Measurements from ENCODE around the gene OTUD7B. TPM values are rescaled to one million over a fixed set of nuclear protein-coding genes. Genes with fewer than 3 reads are reported as not detected.

The OTUD7B gene
- total RNA-seq, 3 donors from 2014 or later (not counting 1 experiment from before 2014, with no cell fraction given) = 10.6 to 19.6 (median 12.3) TPM

DNA sequence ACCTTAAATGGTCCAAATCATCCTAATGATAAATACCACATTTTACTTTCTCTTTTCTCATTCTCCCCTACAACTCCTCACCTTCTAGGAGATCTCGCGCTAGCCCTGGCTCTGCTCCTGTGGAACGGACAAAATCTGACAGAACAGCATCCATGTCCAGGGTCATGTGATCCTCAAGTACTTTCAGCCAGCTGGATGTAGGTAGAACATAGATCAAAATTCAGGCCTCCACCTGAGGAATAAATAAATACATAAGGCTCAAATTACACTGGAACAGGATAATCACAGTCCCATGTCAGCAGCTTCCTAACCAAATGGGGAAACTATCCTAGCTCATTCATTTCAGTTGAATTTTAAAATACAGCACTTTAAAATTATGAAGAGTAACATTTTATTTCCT, 33.2 kb downstream of the OTUD7B start:
- Mint-ChIP-seq H3K4me3 (no peak overlapping the region), H3K9me3 (no peaks in the 10 kb centered on the region), H3K4me1 (peaks cover 22 to 24% of the 10 kb centered on the region in 2 donors), H3K36me3 (peaks cover 9% of the 10 kb centered on the region), H3K27me3 (ENCODE audit: low read depth in 2 of 2) (no peaks in the 10 kb centered on the region), H3K27ac (no peak overlapping the region)
- no peak for DNase-seq
- intact Hi-C loops (cut with micrococcal nuclease) = no loop called here
- WGBS (ENCODE audit: insufficient coverage) = 96% methylated on average over 3 of the region's 3 CpGs
- H3K9me3 ChIP-seq (ENCODE audit: control insufficient read depth, insufficient read depth, low read length) = no peaks in the 10 kb centered on the region
- TF ChIP-seq, protein P1, sequence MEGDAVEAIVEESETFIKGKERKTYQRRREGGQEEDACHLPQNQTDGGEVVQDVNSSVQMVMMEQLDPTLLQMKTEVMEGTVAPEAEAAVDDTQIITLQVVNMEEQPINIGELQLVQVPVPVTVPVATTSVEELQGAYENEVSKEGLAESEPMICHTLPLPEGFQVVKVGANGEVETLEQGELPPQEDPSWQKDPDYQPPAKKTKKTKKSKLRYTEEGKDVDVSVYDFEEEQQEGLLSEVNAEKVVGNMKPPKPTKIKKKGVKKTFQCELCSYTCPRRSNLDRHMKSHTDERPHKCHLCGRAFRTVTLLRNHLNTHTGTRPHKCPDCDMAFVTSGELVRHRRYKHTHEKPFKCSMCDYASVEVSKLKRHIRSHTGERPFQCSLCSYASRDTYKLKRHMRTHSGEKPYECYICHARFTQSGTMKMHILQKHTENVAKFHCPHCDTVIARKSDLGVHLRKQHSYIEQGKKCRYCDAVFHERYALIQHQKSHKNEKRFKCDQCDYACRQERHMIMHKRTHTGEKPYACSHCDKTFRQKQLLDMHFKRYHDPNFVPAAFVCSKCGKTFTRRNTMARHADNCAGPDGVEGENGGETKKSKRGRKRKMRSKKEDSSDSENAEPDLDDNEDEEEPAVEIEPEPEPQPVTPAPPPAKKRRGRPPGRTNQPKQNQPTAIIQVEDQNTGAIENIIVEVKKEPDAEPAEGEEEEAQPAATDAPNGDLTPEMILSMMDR (IDR thresholded peaks at IDR 0.05) = no peak
- no peaks in the 10 kb centered on the region for H3K27me3 ChIP-seq (ENCODE audit: control insufficient read depth, insufficient read depth, low read length)
- H3K4me3 ChIP-seq (ENCODE audit: low read length) = no peak overlapping the region
- no peak for ATAC-seq
- H3K36me3 ChIP-seq (ENCODE audit: control insufficient read depth, insufficient read depth, low read length) = peaks cover 18% of the 10 kb centered on the region
- no peaks in the 10 kb centered on the region for H3K4me1 ChIP-seq (ENCODE audit: control insufficient read depth, insufficient read depth, low read length)
- no peak overlapping the region for H3K27ac ChIP-seq (ENCODE audit: low read length)

DNA sequence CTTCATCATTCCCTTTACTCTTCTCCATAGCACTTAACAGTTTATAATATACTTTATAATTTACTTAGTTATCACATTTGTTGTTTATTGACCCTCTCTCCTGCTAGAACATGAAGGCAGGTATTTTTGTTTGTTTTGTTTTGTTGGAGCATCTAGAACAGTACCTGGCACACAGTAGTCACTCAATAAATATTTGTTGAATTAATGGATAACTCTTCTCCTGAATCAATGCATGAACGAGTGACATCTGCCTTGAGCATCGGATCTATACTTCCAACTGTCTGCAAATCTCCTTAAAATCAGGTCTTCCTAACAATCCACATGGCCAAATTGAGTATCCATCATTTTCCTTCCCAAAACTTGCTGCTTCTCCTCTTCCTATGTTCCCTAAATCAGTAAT, 38.0 kb downstream of the OTUD7B start:
- WGBS (ENCODE audit: insufficient coverage) = 97% methylated on average over 2 of the region's 2 CpGs
- no peaks in the 10 kb centered on the region for H3K9me3 Mint-ChIP-seq
- no peak for DNase-seq
- H3K36me3 Mint-ChIP-seq = peaks cover 9% of the 10 kb centered on the region
- H3K4me3 Mint-ChIP-seq = no peak overlapping the region
- intact Hi-C loops (cut with micrococcal nuclease) = no loop called here
- Histone ChIP-seq H3K4me3 (ENCODE audit: low read length) (no peak overlapping the region), H3K27ac (ENCODE audit: low read length) (no peak overlapping the region), H3K4me1 (ENCODE audit: control insufficient read depth, insufficient read depth, low read length) (no peaks in the 10 kb centered on the region), H3K27me3 (ENCODE audit: control insufficient read depth, insufficient read depth, low read length) (no peaks in the 10 kb centered on the region), H3K36me3 (ENCODE audit: control insufficient read depth, insufficient read depth, low read length) (peaks cover 36% of the 10 kb centered on the region), H3K9me3 (ENCODE audit: control insufficient read depth, insufficient read depth, low read length) (no peaks in the 10 kb centered on the region)
- H3K27me3 Mint-ChIP-seq (ENCODE audit: low read depth in 2 of 2) = no peaks in the 10 kb centered on the region
- H3K27ac Mint-ChIP-seq = no peak overlapping the region
- no peak for ATAC-seq
- TF ChIP-seq, protein P1 (IDR thresholded peaks at IDR 0.05) = no peak
- H3K4me1 Mint-ChIP-seq = peaks cover 0 to 3% of the 10 kb centered on the region in 2 donors

DNA sequence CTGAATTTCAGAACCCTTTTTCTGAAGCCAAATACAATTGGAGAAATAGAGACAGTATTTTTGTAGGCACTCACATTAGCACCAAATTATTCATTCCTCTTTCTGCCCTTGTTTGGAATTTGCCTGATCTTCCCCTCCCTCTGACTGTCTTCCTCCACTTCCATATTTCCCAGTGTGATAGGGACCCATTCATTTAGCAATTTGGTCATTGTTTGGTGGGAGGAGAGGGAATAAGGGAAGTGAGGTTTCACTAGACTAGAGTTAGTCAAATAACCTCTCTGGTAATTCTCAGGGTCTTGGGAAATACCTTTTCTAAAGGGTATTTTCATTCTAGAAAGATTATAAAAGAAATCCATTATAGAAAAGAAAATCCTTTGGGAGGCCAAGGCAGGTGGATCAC, 42.9 kb downstream of the OTUD7B start:
- H3K4me3 Mint-ChIP-seq = no peak overlapping the region
- peaks cover 12% of the 10 kb centered on the region for H3K36me3 Mint-ChIP-seq
- TF ChIP-seq, protein P1 (IDR thresholded peaks at IDR 0.05) = no peak
- no peak for ATAC-seq
- H3K27ac Mint-ChIP-seq = no peak overlapping the region
- no peaks in the 10 kb centered on the region for H3K4me1 Mint-ChIP-seq
- H3K27ac ChIP-seq (ENCODE audit: low read length) = no peak overlapping the region
- H3K4me1 ChIP-seq (ENCODE audit: control insufficient read depth, insufficient read depth, low read length) = no peaks in the 10 kb centered on the region
- no peaks in the 10 kb centered on the region for H3K9me3 ChIP-seq (ENCODE audit: control insufficient read depth, insufficient read depth, low read length)
- intact Hi-C loops (cut with micrococcal nuclease) = no loop called here
- no peak overlapping the region for H3K4me3 ChIP-seq (ENCODE audit: low read length)
- H3K36me3 ChIP-seq (ENCODE audit: control insufficient read depth, insufficient read depth, low read length) = peaks cover 47% of the 10 kb centered on the region
- H3K27me3 Mint-ChIP-seq (ENCODE audit: low read depth in 2 of 2) = no peaks in the 10 kb centered on the region
- H3K27me3 ChIP-seq (ENCODE audit: control insufficient read depth, insufficient read depth, low read length) = no peaks in the 10 kb centered on the region
- DNase-seq = no peak
- H3K9me3 Mint-ChIP-seq = no peaks in the 10 kb centered on the region

DNA sequence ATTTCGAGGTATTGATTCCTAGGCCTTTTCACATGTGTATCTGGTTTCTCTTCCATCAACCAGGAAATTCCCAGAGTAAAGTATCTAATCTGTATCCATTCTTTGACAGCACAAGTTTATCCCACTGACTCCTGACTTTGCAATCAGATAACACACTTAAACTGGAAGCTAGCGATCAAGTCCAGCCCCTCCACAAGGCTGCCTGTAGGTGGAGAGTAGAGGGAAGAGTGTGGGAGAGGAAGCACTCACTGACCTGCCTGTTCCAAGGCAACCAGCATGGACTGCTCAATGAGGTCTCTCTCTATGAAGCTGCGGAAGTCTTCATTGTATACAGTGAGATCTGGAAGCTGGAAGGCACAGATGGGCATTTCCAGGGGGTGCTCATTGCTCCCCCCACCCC, 43.5 kb downstream of the OTUD7B start:
- H3K9me3 Mint-ChIP-seq = no peaks in the 10 kb centered on the region
- peaks cover 12% of the 10 kb centered on the region for H3K36me3 Mint-ChIP-seq
- TF ChIP-seq, protein P1 (IDR thresholded peaks at IDR 0.05) = no peak
- no peak for ATAC-seq
- H3K4me1 Mint-ChIP-seq = peaks cover 0 to 2% of the 10 kb centered on the region in 2 donors
- DNase-seq = no peak
- Histone ChIP-seq H3K4me1 (ENCODE audit: control insufficient read depth, insufficient read depth, low read length) (no peaks in the 10 kb centered on the region), H3K27me3 (ENCODE audit: control insufficient read depth, insufficient read depth, low read length) (no peaks in the 10 kb centered on the region), H3K36me3 (ENCODE audit: control insufficient read depth, insufficient read depth, low read length) (peaks cover 47% of the 10 kb centered on the region), H3K9me3 (ENCODE audit: control insufficient read depth, insufficient read depth, low read length) (no peaks in the 10 kb centered on the region), H3K27ac (ENCODE audit: low read length) (no peak overlapping the region), H3K4me3 (ENCODE audit: low read length) (no peak overlapping the region)
- no peaks in the 10 kb centered on the region for H3K27me3 Mint-ChIP-seq (ENCODE audit: low read depth in 2 of 2)
- no peak overlapping the region for H3K27ac Mint-ChIP-seq
- intact Hi-C loops (cut with micrococcal nuclease) = no loop called here
- 95% methylated on average over 3 of the region's 3 CpGs for WGBS (ENCODE audit: insufficient coverage)
- H3K4me3 Mint-ChIP-seq = no peak overlapping the region

Measured in natural killer cell (primary cell).